Activated naive CD4-positive, alpha-beta T cell treated with anti-CD3 and anti-CD28 coated beads, Interleukin-2, amount 10 ng/mL, durations not matched to agents 7 days and 5 days (primary cell): ENCODE measurements around the gene RAB6C.
A peak's percentile ranks its signal among the peaks of the same experiment; 100 is the strongest.
"Not testable (repeated sequence)": the region's sequence is repeated elsewhere in the genome, so short reads cannot be mapped to it uniquely, and the experiment has no call there.

Experiments used
- CTCF ChIA-PET: fragments of 350-600 bp; sonication (Branson Sonifier 250); formaldehyde crosslinking; loops from one replicate; lab custom pipeline; 2021; ENCODE audit warnings: antibody characterized with exemption; lab: Charles Lee
- DNase-seq: peaks from one replicate; pipeline ENCODE4 v3.0.0-alpha.2; 2020
- H3K27ac Mint-ChIP-seq: one replicate; pipeline ENCODE4 v1.8.0; 2021; ENCODE audit warnings: mild to moderate bottlenecking, moderate library complexity, mixed read lengths
- H3K27me3 Mint-ChIP-seq: one replicate; pipeline ENCODE4 v1.8.0; 2021; ENCODE audit warnings: mild to moderate bottlenecking, mixed read lengths
- H3K36me3 Mint-ChIP-seq: one replicate; pipeline ENCODE4 v1.8.0; 2021; ENCODE audit warnings: mixed read lengths
- H3K4me1 Mint-ChIP-seq: one replicate; pipeline ENCODE4 v1.8.0; 2021; ENCODE audit warnings: mixed read lengths
- H3K4me3 Mint-ChIP-seq: one replicate; pipeline ENCODE4 v1.8.0; 2021; ENCODE audit warnings: mild to moderate bottlenecking, moderate library complexity, mixed read lengths
- H3K9me3 Mint-ChIP-seq: one replicate; pipeline ENCODE4 v1.8.0; 2021; ENCODE audit warnings: mixed read lengths

The RAB6C gene

DNA sequence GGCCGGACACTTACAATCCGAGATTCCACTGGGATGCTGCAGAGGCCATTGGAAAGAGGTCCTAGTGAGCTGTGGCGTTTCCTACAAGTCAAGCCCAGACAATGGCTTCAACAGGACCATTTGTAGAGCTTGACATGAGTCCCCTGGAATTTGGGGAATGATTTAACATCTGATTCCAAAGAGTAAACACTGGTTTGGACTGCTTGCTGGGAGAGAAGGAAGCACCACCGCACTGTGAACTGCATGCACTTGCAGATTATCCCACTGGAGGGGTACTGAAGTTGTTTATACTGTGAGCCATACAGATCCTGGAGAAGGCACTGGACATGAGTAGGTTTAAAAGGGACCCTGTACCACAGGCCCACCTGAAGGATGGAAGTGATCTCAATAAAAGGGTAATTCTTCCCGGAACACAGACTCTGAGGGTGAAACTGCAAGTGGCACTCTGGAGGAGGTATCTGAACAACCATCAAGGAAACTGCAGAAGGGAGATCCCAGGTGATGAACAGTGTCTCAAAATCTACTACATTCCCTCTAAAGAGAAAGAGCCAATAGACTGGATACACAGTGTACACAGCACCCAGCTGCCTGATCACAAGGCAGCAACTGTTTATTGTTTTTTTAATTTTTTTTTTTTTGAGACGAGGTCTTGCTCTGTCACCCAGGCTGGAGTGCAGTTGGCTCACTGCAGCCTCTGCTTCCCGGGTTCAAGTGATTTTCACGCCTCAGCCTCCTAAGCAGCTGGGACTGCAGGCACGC lies 4.3 kb upstream of the RAB6C start:
- Mint-ChIP-seq H3K36me3 (no peaks in the 10 kb centered on the region), H3K9me3 (no peaks in the 10 kb centered on the region), H3K4me1 (peaks cover 4% of the 10 kb centered on the region), H3K27me3 (peaks cover 34% of the 10 kb centered on the region), H3K27ac (no peak overlapping the region), H3K4me3 (no peak overlapping the region)
- CTCF ChIA-PET = no interaction called here
- DNase-seq = no peak

DNA sequence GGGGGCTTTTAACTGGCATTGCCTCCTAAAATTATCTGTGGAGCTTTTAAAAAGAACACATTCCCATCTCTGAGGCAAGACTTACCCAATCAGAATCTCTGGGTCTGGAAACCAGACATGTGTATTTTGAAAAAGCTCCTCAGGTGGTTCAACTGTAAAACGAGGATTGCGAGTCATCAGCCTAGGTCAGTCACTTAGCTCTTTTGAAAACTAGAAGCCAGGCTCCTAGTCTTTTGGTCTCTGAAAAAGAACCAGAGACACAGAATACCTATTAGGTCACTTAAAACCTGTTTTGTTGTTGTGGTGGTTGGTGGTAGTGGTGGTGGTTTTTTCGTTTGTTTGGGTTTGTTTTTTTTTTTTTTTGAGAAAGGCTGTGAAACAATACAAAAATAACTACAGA lies 2.5 kb upstream of the RAB6C start:
- CTCF ChIA-PET, H3K9me3 Mint-ChIP-seq, H3K4me1 Mint-ChIP-seq, H3K4me3 Mint-ChIP-seq, H3K27ac Mint-ChIP-seq, H3K36me3 Mint-ChIP-seq, DNase-seq: not testable (repeated sequence)
- H3K27me3 Mint-ChIP-seq = peaks cover 41% of the 10 kb centered on the region

- Mint-ChIP-seq H3K36me3 (peaks cover 2% of the 10 kb centered on the region), H3K4me1 (peaks cover 8% of the 10 kb centered on the region), H3K9me3 (peaks cover 2% of the 10 kb centered on the region), H3K4me3 (no peak overlapping the region), H3K27me3 (peaks cover 43% of the 10 kb centered on the region), H3K27ac (no peak overlapping the region)
- DNase-seq = no peak
- CTCF ChIA-PET = no interaction called here
Observed at GRCh38 chr2:129977986-129978385, 1.5 kb upstream of the RAB6C start.

- H3K4me1 Mint-ChIP-seq, H3K36me3 Mint-ChIP-seq, H3K27ac Mint-ChIP-seq, CTCF ChIA-PET, DNase-seq, H3K9me3 Mint-ChIP-seq: not testable (repeated sequence)
- Mint-ChIP-seq H3K27me3 (peaks cover 45% of the 10 kb centered on the region), H3K4me3 (peak overlapping the region; percentile 37)
Observed at GRCh38 chr2:129980246-129980645, 780 bp downstream of the RAB6C start.

DNA sequence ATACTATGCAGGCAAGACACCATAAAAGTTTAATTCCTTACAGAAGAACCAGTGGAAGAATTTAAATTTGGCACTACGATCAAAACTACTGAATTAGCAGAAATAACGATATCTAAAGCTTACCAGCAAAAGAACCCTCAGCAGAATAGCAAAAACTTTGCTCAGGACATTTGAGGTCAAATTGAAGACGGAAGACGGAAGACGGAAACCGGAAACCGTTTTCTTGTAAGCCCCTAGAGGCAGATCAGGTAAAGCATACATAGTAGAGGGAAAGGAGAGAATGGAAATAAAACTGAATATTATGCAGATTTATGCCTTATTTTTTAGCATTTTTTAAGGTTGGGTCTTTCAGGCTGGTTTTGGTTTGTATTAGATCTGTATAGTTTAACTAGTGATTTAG lies 2.2 kb downstream of the RAB6C start:
- peaks cover 46% of the 10 kb centered on the region for H3K27me3 Mint-ChIP-seq
- CTCF ChIA-PET, H3K4me3 Mint-ChIP-seq: not testable (repeated sequence)

DNA sequence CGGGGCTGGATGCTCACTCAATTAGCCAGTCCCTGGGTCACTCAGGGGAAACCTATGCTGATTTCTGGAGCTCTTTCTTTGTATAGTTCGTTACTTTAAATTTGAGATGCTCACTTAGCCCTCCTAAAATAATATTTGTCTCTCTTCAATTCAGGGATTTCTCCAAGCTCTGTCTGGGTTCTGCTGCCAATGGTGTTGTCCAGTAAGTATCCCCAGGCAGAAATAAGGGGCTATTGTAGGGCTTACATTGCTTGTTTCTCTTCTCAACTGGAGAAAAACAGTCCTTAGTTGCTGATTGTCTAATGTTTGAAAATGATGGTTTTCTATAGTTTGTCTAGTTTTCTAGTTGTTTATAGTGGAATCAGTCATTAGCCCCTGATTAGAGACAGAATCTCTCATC lies 5.0 kb downstream of the RAB6C start:
- Mint-ChIP-seq H3K27ac (no peak overlapping the region), H3K27me3 (peaks cover 23% of the 10 kb centered on the region), H3K36me3 (peaks cover 2% of the 10 kb centered on the region), H3K4me1 (peaks cover 5% of the 10 kb centered on the region), H3K4me3 (no peak overlapping the region), H3K9me3 (peaks cover 2% of the 10 kb centered on the region)
- DNase-seq = no peak
- CTCF ChIA-PET = no interaction called here

More for the DNA sequence above, 2.2 kb downstream of the RAB6C start:
- H3K9me3 Mint-ChIP-seq, H3K4me1 Mint-ChIP-seq, H3K27ac Mint-ChIP-seq, DNase-seq, H3K36me3 Mint-ChIP-seq: not testable (repeated sequence)

GRCh38 chr2:129992415-129993006 lies 13.0 kb downstream of the RAB6C start:
- CTCF ChIA-PET, H3K4me3 Mint-ChIP-seq, H3K9me3 Mint-ChIP-seq, H3K27ac Mint-ChIP-seq, H3K4me1 Mint-ChIP-seq, DNase-seq, H3K36me3 Mint-ChIP-seq: not testable (repeated sequence)
- peaks cover 22% of the 10 kb centered on the region for H3K27me3 Mint-ChIP-seq

- CTCF ChIA-PET, H3K36me3 Mint-ChIP-seq, DNase-seq, H3K4me1 Mint-ChIP-seq, H3K9me3 Mint-ChIP-seq, H3K4me3 Mint-ChIP-seq, H3K27ac Mint-ChIP-seq: not testable (repeated sequence)
- H3K27me3 Mint-ChIP-seq = peaks cover 22% of the 10 kb centered on the region
Observed at GRCh38 chr2:129993151-129993550, 13.7 kb downstream of the RAB6C start.

DNA sequence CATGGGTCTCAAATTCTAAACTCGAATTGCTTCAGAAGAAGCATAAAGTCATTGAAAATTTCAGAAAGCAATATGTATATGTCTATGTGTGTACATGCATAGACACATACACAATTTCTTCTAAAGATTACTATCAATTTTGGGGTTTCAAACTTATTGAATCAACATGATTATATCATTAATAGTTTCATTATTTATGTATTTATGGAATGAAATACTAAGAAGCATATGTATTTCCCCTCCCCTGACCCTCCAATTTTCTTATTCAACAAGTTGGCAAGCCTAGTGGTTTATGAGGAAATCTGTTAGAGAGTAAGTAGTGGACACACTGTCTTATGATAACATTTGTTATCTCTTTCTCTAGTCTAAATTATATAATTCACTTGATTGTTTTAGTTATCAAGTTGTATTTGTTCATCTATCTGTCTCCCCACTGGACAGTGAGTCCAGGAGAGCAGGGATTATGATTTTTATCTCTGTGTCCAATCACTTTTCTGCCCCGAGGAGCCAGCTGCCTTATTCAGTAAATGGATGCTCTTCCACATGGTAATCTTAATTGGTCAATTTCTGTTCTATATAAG lies 17.3 kb downstream of the RAB6C start:
- H3K9me3 Mint-ChIP-seq, H3K4me3 Mint-ChIP-seq, H3K36me3 Mint-ChIP-seq, H3K27ac Mint-ChIP-seq, CTCF ChIA-PET, DNase-seq, H3K4me1 Mint-ChIP-seq: not testable (repeated sequence)
- peaks cover 33% of the 10 kb centered on the region for H3K27me3 Mint-ChIP-seq

- DNase-seq, H3K4me1 Mint-ChIP-seq, CTCF ChIA-PET, H3K4me3 Mint-ChIP-seq, H3K36me3 Mint-ChIP-seq, H3K27ac Mint-ChIP-seq, H3K9me3 Mint-ChIP-seq: not testable (repeated sequence)
- H3K27me3 Mint-ChIP-seq = peaks cover 20% of the 10 kb centered on the region
Observed at GRCh38 chr2:129998771-129999170, 19.3 kb downstream of the RAB6C start.

GRCh38 chr2:130005862-130006261 lies 26.4 kb downstream of the RAB6C start:
- H3K27ac Mint-ChIP-seq, H3K4me3 Mint-ChIP-seq, H3K36me3 Mint-ChIP-seq, H3K9me3 Mint-ChIP-seq, H3K4me1 Mint-ChIP-seq, CTCF ChIA-PET, DNase-seq: not testable (repeated sequence)
- H3K27me3 Mint-ChIP-seq = peaks cover 24% of the 10 kb centered on the region

DNA sequence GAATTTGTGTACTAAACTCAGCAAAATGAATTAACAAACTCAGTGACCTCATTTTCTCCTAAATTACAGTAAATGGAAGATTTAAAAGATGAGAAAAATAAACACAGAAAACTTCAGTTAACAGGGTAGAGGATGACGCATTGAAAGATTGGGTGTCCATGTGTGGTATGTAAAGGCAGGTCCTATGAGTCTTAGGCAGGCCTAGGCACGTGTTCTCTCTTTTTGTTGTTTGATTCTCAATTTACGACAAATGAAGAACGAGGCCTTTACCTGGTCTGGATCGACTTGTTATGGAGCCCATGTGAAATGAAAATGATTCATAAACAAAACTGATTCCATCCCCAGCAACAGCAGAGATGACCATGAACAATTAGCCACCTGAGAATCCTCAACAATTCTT lies 37.2 kb downstream of the RAB6C start:
- H3K27me3 Mint-ChIP-seq, CTCF ChIA-PET, H3K4me1 Mint-ChIP-seq: not testable (repeated sequence)

DNA sequence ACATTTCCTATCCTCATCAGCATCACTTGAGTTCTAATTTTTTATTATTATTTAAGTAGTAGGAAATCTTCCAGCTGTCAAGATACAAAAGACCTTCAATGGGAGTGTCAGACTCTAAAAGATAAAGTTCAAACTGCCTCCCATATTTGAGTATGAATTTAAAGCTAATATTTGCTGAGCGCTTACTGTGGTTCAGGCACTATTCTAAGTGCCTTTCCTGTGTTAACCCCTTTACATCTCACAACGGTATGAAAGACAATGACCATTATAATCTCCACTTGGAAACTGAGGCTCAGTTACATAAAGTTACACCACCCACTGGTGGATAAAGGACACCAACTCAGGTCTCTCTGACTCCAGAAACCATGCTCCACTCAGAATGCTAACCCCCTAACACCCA lies 39.9 kb downstream of the RAB6C start:
- Mint-ChIP-seq H3K9me3 (peaks cover 3% of the 10 kb centered on the region), H3K27ac (no peak overlapping the region), H3K4me1 (no peaks in the 10 kb centered on the region), H3K4me3 (no peak overlapping the region), H3K27me3 (peaks cover 4% of the 10 kb centered on the region), H3K36me3 (no peaks in the 10 kb centered on the region)
- CTCF ChIA-PET = interaction anchor here (0.7 kb wide), 1 partner anchor 46 kb away, joined by 3 read pairs; no protein-coding TSS in a partner anchor
- DNase-seq = no peak

More for the DNA sequence above, 37.2 kb downstream of the RAB6C start:
- not testable (repeated sequence) for H3K4me3 Mint-ChIP-seq, H3K27ac Mint-ChIP-seq, H3K36me3 Mint-ChIP-seq, DNase-seq, H3K9me3 Mint-ChIP-seq

GRCh38 chr2:130020069-130020468 lies 40.6 kb downstream of the RAB6C start:
- DNase-seq, H3K27me3 Mint-ChIP-seq, H3K4me1 Mint-ChIP-seq, H3K36me3 Mint-ChIP-seq, H3K4me3 Mint-ChIP-seq, H3K27ac Mint-ChIP-seq, H3K9me3 Mint-ChIP-seq, CTCF ChIA-PET: not testable (repeated sequence)

- CTCF ChIA-PET, H3K9me3 Mint-ChIP-seq, DNase-seq, H3K4me3 Mint-ChIP-seq, H3K4me1 Mint-ChIP-seq, H3K27ac Mint-ChIP-seq, H3K36me3 Mint-ChIP-seq: not testable (repeated sequence)
- peaks cover 13% of the 10 kb centered on the region for H3K27me3 Mint-ChIP-seq
Observed at GRCh38 chr2:130025931-130026330, 46.5 kb downstream of the RAB6C start.
